ENCODE measurements around the gene BCAP31. TPM values are rescaled to one million over a fixed set of nuclear protein-coding genes. Genes with fewer than 3 reads are reported as not detected.
A peak's percentile ranks its signal among the peaks of the same experiment; 100 is the strongest.

The BCAP31 gene
- total and polyA plus RNA-seq, 2 donors from 2014 or later: 218 to 246 TPM

- H3K9ac ChIP-seq (ENCODE audit: low read length in 3 of 3): peak overlapping the region in 1 of 3 donors; percentile 3
- H3K27me3 ChIP-seq (ENCODE audit: control insufficient read depth, insufficient read depth, low read length): no peaks in the 10 kb centered on the region
- H3K4me3 ChIP-seq (ENCODE audit: low read length in 3 of 3): peak overlapping the region in 2 of 3 donors; percentile 29 to 42
- TF ChIP-seq, protein P1, sequence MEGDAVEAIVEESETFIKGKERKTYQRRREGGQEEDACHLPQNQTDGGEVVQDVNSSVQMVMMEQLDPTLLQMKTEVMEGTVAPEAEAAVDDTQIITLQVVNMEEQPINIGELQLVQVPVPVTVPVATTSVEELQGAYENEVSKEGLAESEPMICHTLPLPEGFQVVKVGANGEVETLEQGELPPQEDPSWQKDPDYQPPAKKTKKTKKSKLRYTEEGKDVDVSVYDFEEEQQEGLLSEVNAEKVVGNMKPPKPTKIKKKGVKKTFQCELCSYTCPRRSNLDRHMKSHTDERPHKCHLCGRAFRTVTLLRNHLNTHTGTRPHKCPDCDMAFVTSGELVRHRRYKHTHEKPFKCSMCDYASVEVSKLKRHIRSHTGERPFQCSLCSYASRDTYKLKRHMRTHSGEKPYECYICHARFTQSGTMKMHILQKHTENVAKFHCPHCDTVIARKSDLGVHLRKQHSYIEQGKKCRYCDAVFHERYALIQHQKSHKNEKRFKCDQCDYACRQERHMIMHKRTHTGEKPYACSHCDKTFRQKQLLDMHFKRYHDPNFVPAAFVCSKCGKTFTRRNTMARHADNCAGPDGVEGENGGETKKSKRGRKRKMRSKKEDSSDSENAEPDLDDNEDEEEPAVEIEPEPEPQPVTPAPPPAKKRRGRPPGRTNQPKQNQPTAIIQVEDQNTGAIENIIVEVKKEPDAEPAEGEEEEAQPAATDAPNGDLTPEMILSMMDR (IDR thresholded peaks at IDR 0.05; ENCODE audit: borderline replicate concordance, extremely low read depth, insufficient read depth): no peak
- peaks cover 0 to 4% (median 0%) of the 10 kb centered on the region in 3 donors for H3K4me1 ChIP-seq (ENCODE audit: control insufficient read depth in 2 of 3, insufficient read depth in 2 of 3, low read depth in 1 of 3, low read length in 3 of 3)
- H3K36me3 ChIP-seq (ENCODE audit: control insufficient read depth in 2 of 3, insufficient read depth in 3 of 3, low read length in 3 of 3): no peaks in the 10 kb centered on the region
- intact Hi-C loops (cut with DNase I): no loop called here
- DNase-seq (peak in 2 of 5 donors; percentile 67 to 76), FAIRE-seq (no peak)
- H3K9me3 ChIP-seq (ENCODE audit: control insufficient read depth in 2 of 3, insufficient read depth in 1 of 3, low read length in 3 of 3): no peaks in the 10 kb centered on the region
- no peak overlapping the region for H3K27ac ChIP-seq (ENCODE audit: low read depth in 2 of 2, low read length in 2 of 2)
Observed at GRCh38 chrX:153688911-153689590, 35.1 kb downstream of the BCAP31 start.

GRCh38 chrX:153688506-153688905 lies 35.7 kb downstream of the BCAP31 start:
- Histone ChIP-seq H3K4me3 (ENCODE audit: low read length in 3 of 3) (no peak overlapping the region), H3K9ac (ENCODE audit: low read length in 3 of 3) (no peak overlapping the region), H3K9me3 (ENCODE audit: control insufficient read depth in 2 of 3, insufficient read depth in 1 of 3, low read length in 3 of 3) (no peaks in the 10 kb centered on the region), H3K27me3 (ENCODE audit: control insufficient read depth, insufficient read depth, low read length) (no peaks in the 10 kb centered on the region), H3K27ac (ENCODE audit: low read depth in 2 of 2, low read length in 2 of 2) (no peak overlapping the region), H3K36me3 (ENCODE audit: control insufficient read depth in 2 of 3, insufficient read depth in 3 of 3, low read length in 3 of 3) (no peaks in the 10 kb centered on the region), H3K4me1 (ENCODE audit: control insufficient read depth in 2 of 3, insufficient read depth in 2 of 3, low read depth in 1 of 3, low read length in 3 of 3) (peaks cover 0 to 4% (median 0%) of the 10 kb centered on the region in 3 donors)
- intact Hi-C loops (cut with DNase I): no loop called here
- TF ChIP-seq, protein P1 (IDR thresholded peaks at IDR 0.05; ENCODE audit: borderline replicate concordance, extremely low read depth, insufficient read depth): no peak
- DNase-seq: peak in 1 of 5 donors; percentile 67
- FAIRE-seq: no peak

GRCh38 chrX:153688071-153688470 lies 36.1 kb downstream of the BCAP31 start:
- FAIRE-seq: no peak
- H3K4me3 ChIP-seq (ENCODE audit: low read length in 3 of 3): no peak overlapping the region
- no peaks in the 10 kb centered on the region for H3K9me3 ChIP-seq (ENCODE audit: control insufficient read depth in 2 of 3, insufficient read depth in 1 of 3, low read length in 3 of 3)
- no peaks in the 10 kb centered on the region for H3K36me3 ChIP-seq (ENCODE audit: control insufficient read depth in 2 of 3, insufficient read depth in 3 of 3, low read length in 3 of 3)
- TF ChIP-seq, protein P1 (IDR thresholded peaks at IDR 0.05; ENCODE audit: borderline replicate concordance, extremely low read depth, insufficient read depth): no peak
- intact Hi-C loops (cut with DNase I): no loop called here
- DNase-seq: peak in 1 of 5 donors; percentile 44
- no peak overlapping the region for H3K9ac ChIP-seq (ENCODE audit: low read length in 3 of 3)
- no peaks in the 10 kb centered on the region for H3K27me3 ChIP-seq (ENCODE audit: control insufficient read depth, insufficient read depth, low read length)
- H3K4me1 ChIP-seq (ENCODE audit: control insufficient read depth in 2 of 3, insufficient read depth in 2 of 3, low read depth in 1 of 3, low read length in 3 of 3): peaks cover 0 to 4% (median 0%) of the 10 kb centered on the region in 3 donors
- H3K27ac ChIP-seq (ENCODE audit: low read depth in 2 of 2, low read length in 2 of 2): no peak overlapping the region

All from kidney (tissue), 14 donors.